Stimulated activated CD4-positive, alpha-beta T cell treated with anti-CD3 and anti-CD28 coated beads, Interleukin-1b, Interleukin-23, amount 100 ng/mL, for 48 hours (primary cell): ENCODE measurements around the gene NOM1.
A peak's percentile ranks its signal among the peaks of the same experiment; 100 is the strongest.
"Not testable (repeated sequence)": the region's sequence is repeated elsewhere in the genome, so short reads cannot be mapped to it uniquely, and the experiment has no call there.

Source experiments
- DNase-seq: peaks from one replicate; pipeline ENCODE4 v3.0.0-alpha.2; 2020

The NOM1 gene

GRCh38 chr7:156941393-156942182 lies 7.9 kb upstream of the NOM1 start:
- DNase-seq = no peak

- peak; percentile 31 for DNase-seq
Measured at GRCh38 chr7:156942708-156943090, 6.8 kb upstream of the NOM1 start.

- no peak for DNase-seq
Measured at GRCh38 chr7:156943091-156944041, 6.1 kb upstream of the NOM1 start.

GRCh38 chr7:156944876-156945275 lies 4.6 kb upstream of the NOM1 start:
- no peak for DNase-seq

GRCh38 chr7:156947120-156947843 lies 2.2 kb upstream of the NOM1 start:
- DNase-seq = no peak

GRCh38 chr7:156948361-156948760 lies 1.2 kb upstream of the NOM1 start:
- no peak for DNase-seq

GRCh38 chr7:156950381-156950858 lies 908 bp downstream of the NOM1 start:
- no peak for DNase-seq

- not testable (repeated sequence) for DNase-seq
Measured at GRCh38 chr7:156953215-156953614, 3.7 kb downstream of the NOM1 start.

- DNase-seq = no peak
Measured at GRCh38 chr7:156954941-156955340, 5.4 kb downstream of the NOM1 start.

- DNase-seq = no peak
Measured at GRCh38 chr7:156956727-156957126, 7.2 kb downstream of the NOM1 start.

- no peak for DNase-seq
Measured at GRCh38 chr7:156962145-156962544, 12.6 kb downstream of the NOM1 start.

- DNase-seq = no peak
Measured at GRCh38 chr7:156962897-156963296, 13.4 kb downstream of the NOM1 start.

- DNase-seq = no peak
Measured at GRCh38 chr7:156963472-156963871, 14.0 kb downstream of the NOM1 start.

GRCh38 chr7:156964971-156965370 lies 15.5 kb downstream of the NOM1 start:
- no peak for DNase-seq

GRCh38 chr7:156966387-156966786 lies 16.9 kb downstream of the NOM1 start:
- DNase-seq = no peak

- DNase-seq = no peak
Measured at GRCh38 chr7:156968183-156968582, 18.7 kb downstream of the NOM1 start.

GRCh38 chr7:156969972-156970420 lies 20.5 kb downstream of the NOM1 start:
- no peak for DNase-seq

GRCh38 chr7:156975620-156976019 lies 26.1 kb downstream of the NOM1 start:
- DNase-seq = no peak

GRCh38 chr7:156979007-156979606 lies 29.6 kb downstream of the NOM1 start:
- DNase-seq = no peak

- no peak for DNase-seq
Measured at GRCh38 chr7:156979711-156980110, 30.2 kb downstream of the NOM1 start.

- DNase-seq = no peak
Measured at GRCh38 chr7:156984174-156984891, 34.8 kb downstream of the NOM1 start.
